Activated CD4-positive, alpha-beta T cell treated with anti-CD3 and anti-CD28 coated beads, Interleukin-2, amount 50 U/mL, for 24 hours (primary cell): ENCODE data around the gene L2HGDH.
A peak's percentile ranks its signal among the peaks of the same experiment; 100 is the strongest.

Source experiments
- DNase-seq, 2 donors: peaks; one replicate each; pipeline ENCODE4 v3.0.0-alpha.2; 2020; ENCODE audit warnings: low read depth in 1 of 2, low spot score in 1 of 2

Gene L2HGDH

DNA sequence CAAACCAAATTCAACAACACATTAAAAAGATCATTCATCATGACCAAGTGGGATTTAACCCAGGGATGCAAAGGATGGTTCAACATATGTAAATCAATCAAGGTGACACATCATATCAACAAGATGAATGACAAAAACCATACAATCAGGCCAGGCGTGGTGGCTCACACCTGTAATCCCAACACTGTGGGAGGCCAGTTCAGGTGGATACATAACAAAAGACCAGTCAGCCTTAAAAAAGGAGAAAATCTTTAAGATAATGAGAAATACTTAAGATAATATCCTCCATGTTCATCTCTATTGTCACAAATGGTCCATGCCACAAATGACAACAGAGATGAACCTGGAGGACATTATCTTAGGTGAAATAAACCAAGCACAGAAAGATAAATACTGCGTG lies 12.4 kb downstream of the L2HGDH start:
- DNase-seq: no peak

DNA sequence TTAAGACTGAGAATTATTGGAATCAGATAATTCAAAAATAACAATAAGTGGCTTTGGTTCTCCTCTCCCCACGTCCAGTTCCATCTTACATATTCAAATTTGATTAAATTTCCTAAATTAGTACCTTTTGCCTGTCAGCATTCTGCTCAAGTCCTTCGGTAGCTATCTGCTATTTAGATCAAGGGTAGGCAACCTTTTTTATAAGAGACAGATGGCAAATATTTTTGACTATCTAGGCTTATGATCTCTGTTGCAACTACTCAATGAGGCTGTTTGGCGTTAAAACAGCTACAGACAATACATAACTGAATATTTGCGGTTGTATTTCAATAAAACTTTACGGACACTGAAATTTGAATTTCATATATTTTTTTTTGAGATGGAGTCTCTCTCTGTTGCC lies 21.7 kb downstream of the L2HGDH start:
- no peak for DNase-seq

DNA sequence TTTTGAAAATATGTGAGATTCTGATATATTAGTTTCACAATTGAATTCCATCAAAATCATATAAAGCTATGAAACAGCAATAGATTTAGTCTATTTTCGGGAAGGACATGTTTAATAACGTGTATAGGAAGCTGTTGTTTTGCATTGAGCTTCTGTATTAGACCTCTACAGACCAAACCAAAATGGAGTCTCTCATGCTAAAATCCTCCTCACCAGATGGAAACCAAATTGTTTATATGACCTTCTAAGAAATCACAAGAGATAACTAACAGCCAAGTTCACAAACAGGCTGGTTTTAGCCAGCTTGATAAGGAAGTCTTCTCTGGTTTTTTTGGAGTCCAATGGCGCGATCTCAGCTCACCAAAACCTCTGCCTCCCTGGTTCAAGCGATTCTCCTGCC lies 23.9 kb downstream of the L2HGDH start:
- DNase-seq: no peak

DNA sequence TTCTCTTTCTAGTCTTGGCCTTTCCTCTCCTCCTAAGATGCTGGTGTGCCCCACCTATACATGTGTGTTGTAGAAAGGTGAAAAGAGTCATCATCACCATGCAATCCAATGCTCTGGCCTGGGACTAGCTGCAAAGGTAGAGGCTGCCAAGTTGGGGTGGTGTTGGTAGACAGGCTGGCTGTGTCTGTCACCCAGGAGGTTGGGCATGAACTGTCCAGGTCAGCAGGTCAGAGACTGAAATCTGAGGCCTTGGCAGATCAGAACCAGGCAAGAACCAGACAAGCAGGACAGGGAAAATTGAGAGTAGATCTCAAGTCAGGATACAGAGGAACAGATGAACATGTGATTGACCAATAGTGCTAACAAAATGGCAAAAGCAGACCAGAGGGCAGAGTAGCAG lies 26.2 kb downstream of the L2HGDH start:
- DNase-seq: no peak

DNA sequence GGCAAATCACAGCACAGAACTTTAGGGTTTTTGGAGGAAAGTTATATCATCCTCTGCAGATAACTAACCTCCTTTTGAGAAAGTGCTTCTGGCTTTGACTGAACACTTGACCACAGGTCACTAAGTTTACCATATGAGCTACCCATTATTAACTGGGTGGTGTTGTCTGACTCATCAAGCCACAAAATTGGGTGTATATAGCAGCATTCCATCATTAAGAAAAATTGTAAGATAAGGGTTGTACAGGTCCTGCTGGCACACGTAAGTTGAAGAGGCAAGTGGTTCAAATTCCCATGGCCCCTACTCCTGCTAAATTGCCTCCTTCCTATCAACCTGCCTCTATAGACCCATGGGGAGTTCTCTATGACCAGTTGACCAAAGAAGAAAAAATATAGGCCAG lies 39.5 kb downstream of the L2HGDH start:
- DNase-seq: no peak

DNA sequence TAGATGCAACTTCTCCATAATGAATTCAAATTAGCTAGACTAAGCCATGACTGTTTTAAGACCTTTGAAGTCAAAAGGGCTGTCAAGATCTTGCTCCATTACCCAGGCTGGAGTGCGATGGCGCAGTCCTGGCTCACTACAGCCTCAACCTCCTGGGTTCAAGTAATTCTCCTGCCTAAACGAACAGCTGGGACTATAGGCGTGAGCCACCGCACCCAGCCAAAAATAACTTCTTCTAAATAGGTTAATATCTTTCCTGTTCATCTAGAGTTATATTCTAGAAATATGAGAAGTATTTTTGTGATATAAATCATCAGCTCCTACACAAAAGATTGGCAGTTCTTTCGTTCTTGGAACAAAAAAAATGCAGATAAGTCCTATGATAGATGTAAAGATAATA lies 41.1 kb downstream of the L2HGDH start:
- DNase-seq: no peak

DNA sequence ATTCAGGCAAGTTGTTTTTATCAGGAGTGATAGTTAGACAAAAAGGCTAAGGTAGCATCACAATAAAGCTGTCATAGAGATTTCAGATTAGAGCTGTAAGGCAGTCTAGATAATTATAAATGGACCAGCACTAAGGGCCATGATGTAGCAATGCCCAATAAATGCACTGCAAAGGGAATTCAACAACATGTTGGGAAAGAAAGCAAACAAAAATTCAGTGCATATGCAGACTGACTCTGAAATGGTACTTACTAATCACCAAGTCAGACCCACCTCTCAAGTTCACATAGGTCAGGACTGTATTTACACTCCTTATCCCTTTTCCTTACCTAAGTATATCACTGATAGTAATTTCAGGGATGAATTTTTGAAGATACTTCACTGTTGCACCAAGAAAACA lies 47.0 kb downstream of the L2HGDH start:
- no peak for DNase-seq

DNA sequence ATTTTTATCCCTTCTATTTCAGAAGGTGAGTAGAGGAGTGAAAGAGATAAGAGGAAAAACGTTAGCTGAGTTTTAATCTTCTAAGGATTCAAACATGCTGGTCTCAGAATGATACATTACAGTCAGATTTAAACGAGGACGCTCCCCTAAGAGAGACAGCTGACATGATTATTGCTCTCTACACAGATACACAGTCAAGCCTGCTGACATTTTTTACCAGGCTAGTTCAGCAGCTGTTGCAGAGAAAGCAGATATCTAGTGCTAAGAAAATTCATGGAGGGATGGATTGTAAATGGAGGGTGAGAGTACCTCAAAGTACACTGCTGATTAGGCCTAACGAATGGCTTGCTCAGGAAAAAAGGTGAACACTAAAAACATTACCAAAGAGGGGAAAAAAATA lies 48.7 kb downstream of the L2HGDH start:
- no peak for DNase-seq

DNA sequence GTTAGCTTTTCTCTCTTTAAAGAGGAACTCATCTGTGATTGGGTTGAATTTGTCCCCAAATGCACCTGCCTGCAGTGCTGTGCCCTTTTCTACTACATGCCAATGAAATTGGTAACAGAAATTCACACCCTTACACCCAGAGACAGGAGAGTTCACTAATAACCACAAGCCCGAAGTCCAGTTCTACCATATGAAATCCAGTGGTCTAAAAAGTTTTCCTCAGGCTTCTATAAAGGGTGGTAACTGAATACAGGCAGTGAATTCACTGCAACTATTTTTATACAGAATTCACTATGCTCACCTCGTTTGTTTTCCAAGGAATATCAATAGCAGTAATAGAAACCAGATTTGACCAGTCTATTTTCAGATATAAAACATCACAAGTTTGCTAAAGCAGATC lies 49.2 kb downstream of the L2HGDH start:
- DNase-seq: no peak

DNA sequence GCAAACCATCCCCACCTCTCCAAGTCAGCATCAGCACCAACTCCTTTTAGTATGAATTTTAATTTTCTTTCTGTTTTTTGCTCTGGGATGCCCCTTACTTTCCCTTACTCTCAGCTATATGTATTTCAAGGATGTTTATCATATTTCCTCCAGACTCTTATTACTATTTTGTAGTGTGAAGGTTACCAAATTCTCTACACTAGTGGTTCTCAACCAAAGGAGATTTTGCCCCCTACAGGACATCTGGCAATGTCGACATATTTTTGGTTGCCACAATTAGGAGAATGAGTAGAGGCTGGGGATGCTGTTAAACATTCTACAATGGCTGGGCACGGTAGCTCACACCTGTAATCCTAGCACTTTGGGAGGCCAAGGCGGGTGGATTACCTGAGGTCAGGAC lies 51.5 kb downstream of the L2HGDH start:
- no peak for DNase-seq

DNA sequence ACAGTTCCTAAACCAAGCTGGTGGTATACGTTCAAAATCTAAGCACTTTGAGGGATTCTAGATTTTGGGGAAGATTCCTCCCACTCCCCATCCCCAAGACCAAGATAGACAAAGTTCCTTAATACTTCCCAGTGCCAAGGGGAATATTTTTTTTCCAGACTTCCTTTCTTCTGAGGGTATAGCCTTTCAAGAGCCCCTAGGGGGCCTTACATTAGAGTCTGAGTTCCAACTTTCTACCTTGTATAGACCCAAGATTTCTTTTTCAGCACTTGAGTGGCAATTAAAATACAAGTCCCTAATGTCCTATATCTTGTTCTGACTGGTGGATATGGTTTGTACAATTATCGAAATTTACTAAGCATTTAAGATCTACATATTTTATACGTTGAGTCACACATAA lies 52.0 kb downstream of the L2HGDH start:
- no peak for DNase-seq

DNA sequence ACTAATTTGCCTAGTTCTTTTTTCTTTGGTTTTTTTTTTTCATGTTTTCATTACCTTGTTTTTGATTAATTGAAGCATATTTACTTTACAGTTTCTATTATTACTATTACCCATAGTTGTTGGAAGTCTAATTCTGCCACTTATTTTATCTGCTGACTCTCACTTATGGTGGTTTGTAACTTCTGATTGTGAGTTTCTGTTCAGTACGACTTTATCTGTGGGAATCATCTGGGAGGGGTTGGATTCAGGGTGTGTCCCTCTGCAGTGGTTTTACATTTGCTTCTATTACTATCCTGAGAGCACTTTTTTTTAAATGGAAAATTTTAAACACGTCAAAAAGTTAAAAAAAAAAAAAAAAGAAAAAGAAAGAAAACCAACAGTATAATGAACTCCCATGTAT lies 54.3 kb downstream of the L2HGDH start:
- no peak for DNase-seq

DNA sequence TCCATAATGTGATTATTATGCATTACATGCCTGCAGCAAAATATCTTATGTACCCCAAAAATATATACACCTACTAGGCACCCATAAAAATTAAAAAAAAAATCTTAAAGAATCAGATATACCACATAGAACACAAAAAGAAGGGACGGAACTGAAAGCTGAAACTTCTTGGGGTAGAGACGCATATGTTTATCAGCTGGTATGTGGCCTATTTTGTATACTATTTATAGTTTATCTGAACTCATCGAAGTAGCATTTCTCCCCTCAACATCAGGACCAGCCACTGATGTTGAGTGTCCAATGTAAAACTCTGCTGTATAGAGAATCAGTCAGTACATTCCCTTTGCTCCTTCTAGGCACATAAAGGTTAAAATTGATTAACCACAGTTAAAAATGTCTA lies 57.8 kb downstream of the L2HGDH start:
- DNase-seq: no peak

DNA sequence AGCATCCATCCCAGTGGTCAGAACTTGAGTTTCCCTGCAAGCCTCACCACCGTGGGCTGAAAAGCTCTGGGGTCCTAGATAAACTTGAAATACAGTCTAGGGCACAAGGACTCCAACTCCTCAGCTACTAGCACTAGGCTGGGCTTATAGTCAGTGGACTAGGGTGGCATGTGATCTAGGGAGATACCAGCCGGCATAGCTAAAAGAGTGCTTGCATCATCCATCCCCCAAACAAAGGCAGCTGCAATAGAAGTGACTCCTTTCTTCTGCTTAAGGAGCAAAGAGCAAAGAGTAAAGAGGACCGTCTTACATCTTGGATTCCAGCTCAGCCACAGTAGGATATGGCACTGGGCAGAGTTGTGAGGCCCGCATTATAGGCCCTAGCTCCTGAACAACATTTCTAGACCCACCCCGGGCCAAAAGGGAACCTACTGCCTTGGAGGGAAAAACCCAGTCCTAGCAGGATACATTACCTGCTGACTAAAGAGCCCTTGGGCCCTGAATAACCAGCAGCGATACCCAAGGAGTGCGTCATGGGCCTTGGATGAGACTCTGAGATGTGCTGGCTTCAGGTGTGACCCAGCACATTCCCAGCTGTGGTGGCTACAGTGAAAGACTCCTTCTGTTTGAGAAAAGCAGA lies 62.8 kb downstream of the L2HGDH start:
- no peak for DNase-seq

DNA sequence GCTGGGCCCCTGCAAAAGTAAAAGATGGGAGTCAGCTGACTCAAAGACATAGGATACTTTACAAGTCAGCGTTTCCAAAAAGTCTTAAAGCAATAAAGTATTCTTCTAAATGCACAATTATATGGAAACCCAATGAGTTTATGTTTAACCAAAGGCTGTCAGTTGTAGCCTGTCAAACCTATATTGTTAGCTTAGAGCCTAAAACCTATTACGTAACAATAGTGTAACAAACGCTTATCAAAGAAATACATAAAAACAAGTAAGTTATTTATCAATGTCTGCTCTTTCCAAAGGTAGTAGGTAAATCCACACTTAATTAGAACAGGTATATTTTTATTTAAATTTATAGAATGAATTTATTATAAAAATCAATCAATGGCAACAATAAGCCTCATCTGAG lies 64.8 kb downstream of the L2HGDH start:
- no peak for DNase-seq

DNA sequence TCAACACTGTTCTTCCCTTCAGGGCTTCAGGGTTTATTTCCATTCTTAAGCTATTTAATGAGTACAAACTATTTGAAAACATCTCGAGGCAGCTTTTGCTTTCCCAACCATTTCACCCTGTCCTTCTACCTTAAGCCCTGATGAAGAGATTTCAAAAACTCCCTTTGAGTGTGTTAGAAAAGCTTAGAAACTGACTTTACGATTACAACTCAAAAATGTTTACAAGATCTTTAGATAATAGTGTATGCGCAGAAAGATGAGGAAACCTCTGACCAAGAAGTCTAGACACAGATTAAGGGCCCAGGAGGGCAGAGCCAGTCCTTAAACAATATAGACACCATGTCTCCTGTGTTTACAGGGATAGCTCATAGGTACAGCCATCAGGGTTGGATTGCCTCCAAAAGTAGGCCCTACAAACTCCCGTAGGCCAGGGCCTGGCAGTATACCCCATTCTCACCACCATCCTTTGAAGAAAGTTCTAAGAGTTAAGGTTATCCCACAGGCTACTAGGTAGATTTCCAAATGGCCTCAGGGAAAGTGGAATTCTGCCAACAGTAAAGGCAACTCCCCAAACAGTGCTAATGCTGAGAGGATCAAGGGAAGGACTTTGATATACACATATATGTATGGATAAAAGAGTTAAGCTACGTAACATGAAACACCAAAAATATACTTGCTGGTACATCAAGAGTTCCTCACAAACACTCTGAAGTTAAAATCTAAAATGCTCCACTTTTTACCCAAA lies 69.3 kb downstream of the L2HGDH start:
- no peak for DNase-seq

DNA sequence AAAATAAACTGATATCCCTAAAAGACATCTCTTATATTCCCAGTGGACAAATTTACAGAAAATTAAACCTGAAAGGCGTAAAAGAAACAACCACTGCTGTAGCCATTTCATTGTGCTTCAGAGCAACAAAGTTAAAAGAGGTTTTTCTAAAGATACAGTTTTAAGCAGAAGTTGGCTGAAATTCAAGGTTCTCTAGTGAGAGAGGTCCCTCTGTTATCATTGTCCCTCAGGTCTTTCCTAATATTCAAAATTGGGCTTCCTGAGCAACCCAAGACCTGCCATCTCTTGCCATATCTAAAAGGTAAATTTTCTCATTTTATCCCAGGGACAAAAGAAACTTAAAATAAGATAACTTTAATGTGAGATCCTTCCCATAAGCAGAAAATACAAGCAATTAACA lies 69.9 kb downstream of the L2HGDH start:
- DNase-seq: no peak

DNA sequence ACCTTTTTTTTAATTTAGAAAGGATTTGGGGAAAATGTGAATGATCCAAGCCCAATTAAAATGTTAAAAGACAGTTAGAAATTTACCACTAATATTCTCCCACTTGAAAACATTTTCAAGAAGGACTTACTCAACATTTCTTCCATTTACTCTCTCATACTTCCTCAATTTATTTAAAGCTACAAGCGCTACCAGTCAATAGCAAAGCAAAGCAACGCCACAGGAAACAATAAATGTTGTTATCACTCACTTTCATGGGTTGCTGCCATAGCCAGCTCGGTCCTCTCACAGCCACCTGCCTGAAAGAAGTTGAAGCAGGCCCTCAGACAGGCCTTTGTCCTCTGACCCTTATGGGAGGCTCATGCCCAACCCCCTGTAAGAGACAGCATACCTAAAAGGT lies 74.6 kb downstream of the L2HGDH start:
- DNase-seq: no peak

DNA sequence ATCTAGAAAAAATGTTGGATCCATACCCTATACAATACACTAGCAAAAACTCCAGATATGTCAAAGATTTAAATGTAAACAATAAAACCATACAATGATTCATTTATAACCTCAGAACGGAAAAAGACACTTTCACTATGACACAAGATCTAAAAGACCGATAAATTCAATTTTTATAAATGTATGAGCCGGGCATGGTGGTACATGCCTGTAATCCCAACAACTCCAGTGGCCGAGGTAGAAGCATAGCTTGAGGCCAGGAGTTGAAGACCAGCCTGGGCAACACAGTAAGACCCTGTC lies 78.1 kb downstream of the L2HGDH start:
- DNase-seq: no peak

DNA sequence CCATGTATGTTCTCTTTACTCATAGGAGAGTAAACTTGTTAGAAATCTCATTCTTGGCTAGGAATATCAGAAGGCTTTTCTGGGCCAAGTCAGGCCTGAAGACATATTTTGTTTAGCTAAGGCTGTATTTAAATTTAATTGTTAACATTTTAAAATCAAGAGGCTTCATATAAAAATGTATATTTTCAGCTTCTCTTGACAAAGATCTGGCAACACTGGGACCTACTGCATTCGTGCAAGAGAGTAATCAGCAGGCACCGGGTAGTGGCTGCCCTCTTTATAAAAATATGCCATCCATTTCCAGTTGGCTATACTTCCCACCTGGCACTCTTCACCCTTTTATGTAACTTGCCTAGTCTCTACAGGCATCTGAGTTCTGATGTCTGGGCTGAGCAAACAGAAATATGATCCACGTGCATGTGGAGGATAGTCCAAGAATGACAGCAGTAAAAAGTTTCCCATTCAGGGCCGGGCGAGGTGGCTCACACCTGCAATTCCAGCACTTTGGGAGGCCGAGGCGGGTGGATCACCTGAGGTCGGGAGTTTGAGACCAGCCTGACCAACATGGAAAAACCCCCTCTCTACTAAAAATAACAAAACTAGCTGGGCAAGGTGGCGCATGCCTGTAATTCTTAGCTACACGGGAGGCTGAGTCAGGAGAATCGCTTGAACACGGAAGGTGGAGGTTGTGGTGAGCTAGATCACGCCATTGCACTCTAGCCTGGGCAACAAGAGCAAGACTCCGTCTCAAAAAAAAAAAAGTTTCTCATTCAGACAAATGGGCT lies 78.7 kb downstream of the L2HGDH start:
- no peak for DNase-seq

DNA sequence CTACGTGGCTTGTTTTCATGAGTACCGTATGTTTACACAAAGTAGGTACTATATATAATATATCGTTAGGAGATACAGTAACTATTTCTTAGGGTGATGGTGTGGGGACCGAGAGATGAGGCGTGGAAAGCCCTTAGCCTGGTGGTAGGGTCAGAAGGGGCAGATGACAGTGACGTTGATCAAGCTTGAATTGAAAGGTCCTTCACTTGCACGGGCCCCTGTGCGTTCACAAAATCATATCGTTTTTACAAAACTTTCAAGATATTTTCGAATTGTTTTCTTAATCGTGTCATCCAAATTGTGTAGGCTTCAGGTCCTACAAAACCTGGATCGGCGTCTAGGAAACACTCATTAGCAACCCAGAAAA lies 79.8 kb downstream of the L2HGDH start:
- DNase-seq: no peak

DNA sequence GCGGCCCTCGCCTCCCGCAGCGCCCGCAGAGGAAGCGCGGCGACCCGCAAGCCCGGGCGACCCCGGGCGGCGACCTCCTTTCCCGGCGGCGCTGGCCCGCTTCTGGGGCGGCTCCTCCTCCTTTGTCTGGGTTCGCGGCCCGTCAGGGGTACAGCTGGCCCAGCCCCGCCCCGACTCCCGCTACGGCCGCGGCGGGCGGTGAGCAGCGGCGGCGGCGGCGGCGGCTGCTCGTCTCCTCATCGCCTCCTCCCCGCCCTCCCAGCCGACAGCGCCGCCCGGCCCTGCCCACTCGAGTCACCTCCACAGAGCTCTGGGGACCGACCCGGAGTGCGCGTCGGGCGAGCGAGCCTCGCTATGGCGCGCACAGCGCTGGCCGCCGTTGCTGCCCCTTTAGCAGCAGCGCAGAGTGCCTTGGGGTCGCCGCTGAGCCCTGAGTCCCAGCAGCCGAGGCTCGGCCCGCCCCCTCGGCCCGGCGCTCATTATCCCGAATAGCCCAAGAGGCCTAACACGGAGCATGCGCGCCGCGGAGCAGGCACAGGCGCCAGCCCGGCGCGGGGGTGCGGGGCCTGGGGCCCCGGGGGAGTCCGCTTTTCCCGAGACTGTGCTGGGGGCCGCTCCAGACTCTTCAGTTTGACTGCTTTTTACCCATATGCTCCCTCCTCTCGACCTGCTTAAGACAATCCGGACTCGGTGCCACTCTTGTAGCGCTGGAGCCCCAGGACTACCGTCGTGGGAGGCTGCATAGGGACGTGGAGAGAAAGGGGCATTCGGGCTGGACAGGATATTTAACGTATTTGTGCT lies 80.4 kb downstream of the L2HGDH start, which contains the start of gene SOS2:
Gene SOS2, minus strand, starts transcription at position 104 of the 801 bp plus-strand sequence. CDS start 295 bp downstream, outside the sequence.
- peak; percentile 47 to 58 for DNase-seq
